ENCODE measurements around the gene KCNAB3. TPM values are rescaled to one million over a fixed set of nuclear protein-coding genes. Genes with fewer than 3 reads are reported as not detected.

KCNAB3 gene
- total and polyA plus RNA-seq, 4 donors = 3.2 to 33.6 (median 15.4) TPM

Small RNA genes lying within 50 kb of the gene (small RNA-seq; reads per million reads assigned to genes)
- gene SCARNA21 (ENCODE audit: low replicate concordance) = 24.6 reads per million, percentile 97 among the genes with 10 or more reads in this experiment

Other genes starting within 250 kb of the KCNAB3 start
- gene TP53, start 242.4 kb downstream of the KCNAB3 start, total RNA-seq = 10 to 100 TPM; 12.1 to 17.2 TPM
- gene TP53, start 242.4 kb downstream of the KCNAB3 start, polyA plus RNA-seq (ENCODE audit: insufficient read length in 2 of 2) = 10 to 100 TPM; 32.3 to 36.8 TPM
- gene WRAP53, start 241.4 kb downstream of the KCNAB3 start, total RNA-seq = 10 to 100 TPM in 1 of 2 donors, 1 to 10 TPM in 1; 4.9 to 13.4 TPM
- gene WRAP53, start 241.4 kb downstream of the KCNAB3 start, polyA plus RNA-seq (ENCODE audit: insufficient read length in 2 of 2) = 10 to 100 TPM; 17.7 to 17.9 TPM
- gene EFNB3, start 224.7 kb downstream of the KCNAB3 start, total RNA-seq = 10 to 100 TPM; 18.7 to 39.9 TPM
- 100 to 1,000 TPM; 205 to 243 TPM for gene EFNB3, start 224.7 kb downstream of the KCNAB3 start, polyA plus RNA-seq (ENCODE audit: insufficient read length in 2 of 2)
- 1 to 10 TPM; 1.3 to 2.8 TPM for gene DNAH2, start 212.1 kb downstream of the KCNAB3 start, total RNA-seq
- gene DNAH2, start 212.1 kb downstream of the KCNAB3 start, polyA plus RNA-seq (ENCODE audit: insufficient read length in 2 of 2) = 1 to 10 TPM; 3.1 to 3.2 TPM
- gene KDM6B, start 95.6 kb downstream of the KCNAB3 start, total RNA-seq = 10 to 100 TPM in 1 of 2 donors, 1 to 10 TPM in 1; 9.6 to 11.2 TPM
- 10 to 100 TPM; 29.8 to 34.0 TPM for gene KDM6B, start 95.6 kb downstream of the KCNAB3 start, polyA plus RNA-seq (ENCODE audit: insufficient read length in 2 of 2)
- gene TMEM88, start 74.8 kb downstream of the KCNAB3 start, total RNA-seq = 10 to 100 TPM in 1 of 2 donors, 1 to 10 TPM in 1; 2.7 to 27.6 TPM
- 10 to 100 TPM; 12.1 to 15.0 TPM for gene TMEM88, start 74.8 kb downstream of the KCNAB3 start, polyA plus RNA-seq (ENCODE audit: insufficient read length in 2 of 2)
- gene NAA38, start 72.3 kb downstream of the KCNAB3 start, total RNA-seq = 100 to 1,000 TPM in 1 of 2 donors, 10 to 100 TPM in 1; 46.4 to 167 TPM
- 100 to 1,000 TPM; 103 to 105 TPM for gene NAA38, start 72.3 kb downstream of the KCNAB3 start, polyA plus RNA-seq (ENCODE audit: insufficient read length in 2 of 2)
- 10 to 100 TPM in 1 of 2 donors, 1 to 10 TPM in 1; 8.2 to 21.9 TPM for gene CYB5D1, start 71.9 kb downstream of the KCNAB3 start, total RNA-seq
- 10 to 100 TPM; 20.1 to 21.0 TPM for gene CYB5D1, start 71.9 kb downstream of the KCNAB3 start, polyA plus RNA-seq (ENCODE audit: insufficient read length in 2 of 2)
- 100 to 1,000 TPM in 1 of 2 donors, 10 to 100 TPM in 1; 87.0 to 100 TPM for gene CHD3, start 41.1 kb downstream of the KCNAB3 start, total RNA-seq
- 100 to 1,000 TPM; 154 to 188 TPM for gene CHD3, start 41.1 kb downstream of the KCNAB3 start, polyA plus RNA-seq (ENCODE audit: insufficient read length in 2 of 2)
- 1 to 10 TPM; 3.8 to 4.7 TPM for gene RNF227, start 13.6 kb downstream of the KCNAB3 start, total RNA-seq
- gene RNF227, start 13.6 kb downstream of the KCNAB3 start, polyA plus RNA-seq (ENCODE audit: insufficient read length in 2 of 2) = 1 to 10 TPM; 6.0 to 6.7 TPM
- gene TRAPPC1, start 2.1 kb upstream of the KCNAB3 start, total RNA-seq = 10 to 100 TPM; 21.5 to 31.5 TPM
- 100 to 1,000 TPM; 170 to 177 TPM for gene TRAPPC1, start 2.1 kb upstream of the KCNAB3 start, polyA plus RNA-seq (ENCODE audit: insufficient read length in 2 of 2)
- gene CNTROB, start 2.4 kb upstream of the KCNAB3 start, total RNA-seq = 10 to 100 TPM; 14.4 to 25.9 TPM
- gene CNTROB, start 2.4 kb upstream of the KCNAB3 start, polyA plus RNA-seq (ENCODE audit: insufficient read length in 2 of 2) = 10 to 100 TPM; 45.1 to 59.5 TPM
- gene GUCY2D, start 72.8 kb upstream of the KCNAB3 start, total RNA-seq = under 1 TPM; 0.10 to 0.39 TPM
- 1 to 10 TPM in 1 of 2 donors, under 1 TPM in 1; 0.84 to 2.3 TPM for gene GUCY2D, start 72.8 kb upstream of the KCNAB3 start, polyA plus RNA-seq (ENCODE audit: insufficient read length in 2 of 2)
- gene ALOX15B, start 109.2 kb upstream of the KCNAB3 start, total RNA-seq = under 1 TPM; 0.06 to 0.10 TPM
- gene ALOX15B, start 109.2 kb upstream of the KCNAB3 start, polyA plus RNA-seq (ENCODE audit: insufficient read length in 2 of 2) = under 1 TPM; 0.13 to 0.26 TPM
- gene ALOX12B, start 157.9 kb upstream of the KCNAB3 start, total RNA-seq = under 1 TPM in 1 of 2 donors, not detected in 1; 0.30 TPM
- gene ALOX12B, start 157.9 kb upstream of the KCNAB3 start, polyA plus RNA-seq (ENCODE audit: insufficient read length in 2 of 2) = 1 to 10 TPM in 1 of 2 donors, under 1 TPM in 1; 0.60 to 1.1 TPM
- under 1 TPM; 0.17 to 0.50 TPM for gene ALOXE3, start 188.7 kb upstream of the KCNAB3 start, total RNA-seq
- gene ALOXE3, start 188.7 kb upstream of the KCNAB3 start, polyA plus RNA-seq (ENCODE audit: insufficient read length in 2 of 2) = 1 to 10 TPM; 1.2 to 1.8 TPM
- under 1 TPM; 0.20 to 0.39 TPM for gene HES7, start 194.2 kb upstream of the KCNAB3 start, total RNA-seq
- gene HES7, start 194.2 kb upstream of the KCNAB3 start, polyA plus RNA-seq (ENCODE audit: insufficient read length in 2 of 2) = 1 to 10 TPM; 1.7 to 2.5 TPM
- gene PER1, start 222.5 kb upstream of the KCNAB3 start, total RNA-seq = 10 to 100 TPM; 28.0 to 29.4 TPM
- 10 to 100 TPM; 25.4 to 61.1 TPM for gene PER1, start 222.5 kb upstream of the KCNAB3 start, polyA plus RNA-seq (ENCODE audit: insufficient read length in 2 of 2)
- 10 to 100 TPM; 30.2 to 66.9 TPM for gene VAMP2, start 233.1 kb upstream of the KCNAB3 start, total RNA-seq
- gene VAMP2, start 233.1 kb upstream of the KCNAB3 start, polyA plus RNA-seq (ENCODE audit: insufficient read length in 2 of 2) = 100 to 1,000 TPM; 413 to 414 TPM
- gene TMEM107, start 246.5 kb upstream of the KCNAB3 start, total RNA-seq = 10 to 100 TPM; 19.0 to 48.1 TPM
- 10 to 100 TPM; 22.3 to 22.8 TPM for gene TMEM107, start 246.5 kb upstream of the KCNAB3 start, polyA plus RNA-seq (ENCODE audit: insufficient read length in 2 of 2)